K562 (cell line): ENCODE data around the gene PDE6B. TPM values are rescaled to one million over a fixed set of nuclear protein-coding genes. Genes with fewer than 3 reads are reported as not detected.

ENCODE experiments used
- ATAC-seq: fragments of 200-7000 bp; cut with Tn5 transposase; 3 replicates; pipeline ENCODE4 v1.9.1; 2020; ENCODE audit warnings: moderate library complexity
- BruUV-seq: library from RNA; stranded (reverse); fragments of 400-500 nt; replicated peaks from 2 replicates; lab custom pipeline; 2021; lab: Mats Ljungman, UMichigan
- CTCF ChIA-PET: fragments of 300-600 bp; formaldehyde crosslinking; extraction: SDS; loops from one replicate; lab custom pipeline; 2021; ENCODE audit warnings: low intra/inter-chr PET ratio; lab: Yijun Ruan, JAX
- POLR2A ChIA-PET: fragments of 300-600, 350-650 bp; sonication (Branson Sonifier 250); formaldehyde crosslinking; extraction: SDS; loops from one replicate; lab custom pipeline; 2021; ENCODE audit warnings: antibody characterized with exemption, inconsistent platforms; lab: Yijun Ruan, JAX
- DNase-seq, 4 experiments: peaks; one replicate each; pipeline versions ENCODE4 v3.0.0 to v3.0.0-alpha.2; 2011 to 2018; ENCODE audit warnings: low spot score in 3 of 4, mixed read lengths in 3 of 4; ENCODE audit errors: extremely low read depth in 1 of 4
- FAIRE-seq: peaks from 2 replicates; lab custom pipeline; 2011; peaks lifted over from hg19 to GRCh38; lab: Jason Lieb, UNC
- H2AFZ ChIP-seq: 2 replicates; pipeline ENCODE4 v1.6.0; 2011; ENCODE audit warnings: low read depth, low read length, control low read depth, inconsistent platforms
- H3K27ac ChIP-seq: fragments of 200-600 bp; 3 replicates; pipeline ENCODE4 v1.8.0; 2011; ENCODE audit warnings: low read depth, mild to moderate bottlenecking, control low read depth, inconsistent platforms, low read length, moderate library complexity, mixed read lengths; ENCODE audit errors: extremely low read depth
- H3K27me3 ChIP-seq, 2 experiments: fragments of 300-600 bp in 1 of 2; 2 replicates in 1 of 2; 3 replicates in 1 of 2; pipeline versions ENCODE4 v1.6.0 to v1.8.0; 2011; ENCODE audit warnings: inconsistent platforms in 2 of 2, low read length in 2 of 2, mild to moderate bottlenecking in 1 of 2, mixed read lengths in 1 of 2, moderate library complexity in 1 of 2; ENCODE audit not compliant: control insufficient read depth in 2 of 2, insufficient read depth in 2 of 2
- H3K36me3 ChIP-seq: fragments of 300-600 bp; 3 replicates; pipeline ENCODE4 v1.8.0; 2011; ENCODE audit warnings: mild to moderate bottlenecking, low read length, inconsistent platforms; ENCODE audit not compliant: control insufficient read depth, insufficient read depth
- H3K4me1 ChIP-seq, 2 experiments: fragments of 200-600 bp in 1 of 2; replicated peaks in 1 of 2; 2 replicates in 1 of 2; 3 replicates in 1 of 2; pipeline versions ENCODE4 v1.5.1 to v1.8.0; 2011; ENCODE audit warnings: inconsistent platforms in 2 of 2, low read length in 2 of 2, mild to moderate bottlenecking in 1 of 2, mixed read lengths in 1 of 2, moderate library complexity in 1 of 2; ENCODE audit not compliant: control insufficient read depth in 2 of 2, insufficient read depth in 2 of 2
- H3K4me2 ChIP-seq: 2 replicates; pipeline ENCODE4 v1.6.1; 2011; ENCODE audit warnings: low read length, control low read depth, inconsistent platforms, mixed read lengths; ENCODE audit not compliant: insufficient read depth
- H3K4me3 ChIP-seq: fragments of 200-600 bp; sonication (generic), shearing (Covaris generic); 2 replicates; pipeline ENCODE4 v1.5.1; 2016; ENCODE audit warnings: control low read depth, inconsistent platforms
- H3K79me2 ChIP-seq: fragments of 200-600 bp; 3 replicates; pipeline ENCODE4 v1.8.0; 2011; ENCODE audit warnings: low read length, inconsistent platforms; ENCODE audit not compliant: control insufficient read depth, insufficient read depth
- H3K9ac ChIP-seq, 2 experiments: 2 replicates each; pipeline versions ENCODE4 v1.6.0 to v1.6.1; 2011; ENCODE audit warnings: low read depth in 2 of 2, low read length in 2 of 2, control low read depth in 1 of 2, inconsistent platforms in 1 of 2, mild to moderate bottlenecking in 1 of 2, mixed read lengths in 1 of 2; ENCODE audit not compliant: insufficient read depth in 1 of 2
- H3K9me1 ChIP-seq: one replicate; pipeline ENCODE4 v1.6.0; 2011; ENCODE audit warnings: inconsistent platforms, mild to moderate bottlenecking, low read length, moderate library complexity; ENCODE audit not compliant: control insufficient read depth, insufficient read depth
- H3K9me3 ChIP-seq: replicated peaks from 2 replicates; pipeline ENCODE4 v1.5.1; 2011; ENCODE audit warnings: low read depth, low read length, inconsistent platforms; ENCODE audit not compliant: control insufficient read depth, insufficient read depth
- H4K20me1 ChIP-seq: replicated peaks from 2 replicates; pipeline ENCODE4 v1.6.1; 2011; ENCODE audit warnings: low read length, inconsistent platforms, mixed read lengths; ENCODE audit not compliant: control insufficient read depth, insufficient read depth
- ADNP ChIP-seq: fragments of 200-800 bp; sonication (Bioruptor generic); IDR thresholded peaks from 2 replicates; pipeline ENCODE4 v1.6.1; 2016; ENCODE audit warnings: missing genetic modification characterization, missing compliant biosample characterization
- CBFA2T3 ChIP-seq: fragments of 450-650 bp; IDR thresholded peaks from 2 replicates; pipeline ENCODE4 v1.6.1; 2017
- CBX2 ChIP-seq: fragments of 200-600 bp; sonication (generic); IDR thresholded peaks from one replicate; pipeline ENCODE4 v1.6.1; 2012; ENCODE audit warnings: mild to moderate bottlenecking, low read length, inconsistent platforms; ENCODE audit not compliant: insufficient read depth, poor library complexity, severe bottlenecking
- CCAR2 ChIP-seq: fragments of 200-400 bp; formaldehyde crosslinking; IDR thresholded peaks from 2 replicates; pipeline ENCODE4 v1.6.1; 2017; ENCODE audit warnings: mild to moderate bottlenecking, low read depth, low read length
- CEBPB ChIP-seq: fragments of 450-650 bp; IDR thresholded peaks from 2 replicates; pipeline ENCODE4 v1.6.1; 2016; ENCODE audit warnings: missing genetic modification characterization, missing compliant biosample characterization
- HDAC2 ChIP-seq: fragments of 450-650 bp; IDR thresholded peaks from 2 replicates; pipeline ENCODE4 v1.6.1; 2016; ENCODE audit warnings: mild to moderate bottlenecking
- HDGF ChIP-seq: fragments of 450-650 bp; IDR thresholded peaks from 2 replicates; pipeline ENCODE4 v1.6.1; 2016
- NEUROD1 ChIP-seq: fragments of 150-350 bp; IDR thresholded peaks from 2 replicates; pipeline ENCODE4 v1.6.1; 2014; ENCODE audit warnings: borderline replicate concordance, low read length, low read depth; ENCODE audit not compliant: partially characterized antibody
- PPARD ChIP-seq: fragments of 250-450 bp; sonication (Bioruptor Pico); IDR thresholded peaks from 2 replicates; pipeline ENCODE4 v1.8.0; 2022; ENCODE audit warnings: inconsistent platforms, mild to moderate bottlenecking, moderate library complexity
- PTRF ChIP-seq: fragments of 450-650 bp; IDR thresholded peaks from 2 replicates; pipeline ENCODE4 v1.6.1; 2016; ENCODE audit warnings: mild to moderate bottlenecking, missing genetic modification characterization, missing compliant biosample characterization
- SUPT5H ChIP-seq: fragments of 450-650 bp; IDR thresholded peaks from 2 replicates; pipeline ENCODE4 v1.6.1; 2016
- TARDBP ChIP-seq: fragments of 450-650 bp; IDR thresholded peaks from 2 replicates; pipeline ENCODE4 v1.6.1; 2016
- TCF7L2 ChIP-seq: fragments of 150-350 bp; IDR thresholded peaks from 2 replicates; pipeline ENCODE4 v1.6.1; 2016; ENCODE audit warnings: low read depth, mild to moderate bottlenecking, low read length, moderate library complexity
- TEAD1 ChIP-seq, 2 experiments: fragments of 450-650 bp in 1 of 2; sonication (generic) in 1 of 2; formaldehyde crosslinking; IDR thresholded peaks; 2 replicates each; pipeline versions ENCODE4 v1.4.0 to v1.8.0; 2020 to 2022; ENCODE audit warnings: mild to moderate bottlenecking in 2 of 2, missing genetic modification reagents in 1 of 2
- ZEB2 ChIP-seq: fragments of 450-650 bp; IDR thresholded peaks from 2 replicates; pipeline ENCODE4 v1.6.1; 2016
- ZHX1 ChIP-seq: fragments of 150-350 bp; conservative IDR thresholded peaks from 2 replicates; pipeline ENCODE4 v1.6.1; 2014; ENCODE audit warnings: low read length
- ZNF143 ChIP-seq: sonication (generic); formaldehyde crosslinking; IDR thresholded peaks from 2 replicates; pipeline ENCODE4 v1.9.0; 2022; ENCODE audit warnings: mild to moderate bottlenecking, missing genetic modification reagents
- ZNF212 ChIP-seq: fragments of 450-650 bp; formaldehyde crosslinking; IDR thresholded peaks from 2 replicates; pipeline ENCODE4 v1.4.0; 2020; ENCODE audit warnings: mild to moderate bottlenecking
- WGBS: fragments of 100-300 bp; shearing (Covaris generic); methylation state at CpG from one replicate; pipeline ENCODE4 v1.1.6; 2016; ENCODE audit warnings: low coverage, mixed read lengths; ENCODE audit not compliant: insufficient coverage; ENCODE audit errors: missing lambda C conversion rate; 5-methylcytosine and 5-hydroxymethylcytosine counted together
- in situ Hi-C: fragments of 300-500 bp; cut with MboI; formaldehyde crosslinking; loops from 4 replicates; pipeline ENCODE4 v1.15.0; 2018; ENCODE audit warnings: inconsistent platforms, mixed read lengths
- intact Hi-C: fragments of 100-400 bp; cut with micrococcal nuclease; formaldehyde crosslinking; loops from 2 replicates; pipeline ENCODE4 v1.14.2; 2022
- polyA plus RNA-seq, 8 experiments: library from polyadenylated mRNA; depleted of rRNA in 4 of 8; stranded (reverse) in 5 of 8; unstranded in 3 of 8; fragments of >200 nt; fragmentation: Nextera tagmentation in 2 of 8; fragmentation: Illumina TruSeq in 1 of 8; extraction: Ambion mirVana in 2 of 8; extraction: Trizol in 1 of 8; gene quantifications; 2 replicates each; pipeline versions ENCODE4 v1.2.1 to v1.2.3, GENCODE V29; 2011 to 2014; ENCODE audit warnings: inconsistent platforms in 1 of 8, missing spikeins in 1 of 8
- total RNA-seq, 7 experiments: library from RNA; depleted of rRNA in 6 of 7; stranded (reverse); fragments of >200 nt in 6 of 7; fragmentation: Illumina TruSeq in 2 of 7; extraction: Trizol in 2 of 7; gene quantifications; 2 replicates each; pipeline versions ENCODE4 v1.2.1 to v1.2.3, GENCODE V29; 2011 to 2021; ENCODE audit warnings: low replicate concordance in 1 of 7
- TF ChIP-seq, protein P1 (sequence below): fragments of 250-450 bp; sonication (Bioruptor Pico); IDR thresholded peaks from 2 replicates; pipeline ENCODE4 v1.8.0; 2021; ENCODE audit warnings: borderline replicate concordance, mild to moderate bottlenecking, moderate library complexity; ENCODE audit not compliant: poor library complexity, severe bottlenecking

PDE6B gene
- total and polyA plus RNA-seq, 9 of the 15 experiments (the other 6 are each of a cell fraction or from before 2014, with no cell fraction given) = 0.04 TPM; not detected in 8

DNA sequence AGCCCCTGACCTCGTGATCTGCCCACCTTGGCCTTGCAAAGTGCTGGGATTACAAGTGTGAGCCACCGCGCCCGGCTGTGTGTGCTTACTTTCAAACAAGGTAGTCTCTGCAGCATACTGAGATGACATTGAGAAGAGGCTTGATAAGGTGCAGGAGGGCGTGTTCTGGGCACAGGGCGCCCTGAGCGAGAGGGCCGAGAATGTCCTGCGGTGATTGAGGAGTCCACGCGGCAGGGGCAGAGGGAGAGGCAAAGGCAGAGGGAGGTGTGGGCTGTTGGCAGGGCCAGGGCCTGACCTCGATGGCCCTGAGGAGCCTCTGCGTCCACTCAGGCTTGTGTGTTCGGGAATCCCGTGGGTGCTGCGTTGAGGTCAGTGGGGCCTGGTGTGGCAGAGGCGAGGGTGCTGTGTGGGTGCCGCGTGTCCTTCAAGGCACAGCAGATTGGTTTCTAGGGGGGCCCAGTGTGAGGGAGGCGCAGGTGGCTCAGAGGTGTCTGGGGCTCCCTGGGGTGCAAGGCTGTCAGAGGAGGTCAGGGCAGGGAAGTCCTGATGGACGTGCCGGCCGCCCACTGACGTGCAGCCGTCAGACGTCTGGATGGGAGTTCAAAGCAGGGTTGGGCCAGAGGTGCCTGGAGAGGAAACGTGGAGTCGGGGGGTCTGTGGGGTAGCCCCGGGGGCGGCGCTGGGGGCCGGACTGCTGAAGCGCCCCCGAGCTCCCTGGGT is 92.4 kb downstream of the PDE6B start:
- Histone ChIP-seq H3K27ac (no peak overlapping the region), H3K9me1 (no peaks in the 10 kb centered on the region), H3K4me1 (peaks cover 0 to 39% of the 10 kb centered on the region in 2 experiments; a peak in 2 of 5 replicates), H2AFZ (no peak overlapping the region), H3K79me2 (peaks cover 71% of the 10 kb centered on the region), H3K36me3 (peaks cover 20% of the 10 kb centered on the region; the same call in 2 of the 3 replicates), H4K20me1 (no peaks in the 10 kb centered on the region), H3K9me3 (peaks cover 1% of the 10 kb centered on the region; the same call in 1 of the 2 replicates), H3K9ac (peak overlapping the region in 1 of 2 experiments; percentile 71; a peak in 1 of 4 replicates), H3K4me2 (no peak overlapping the region), H3K27me3 (no peaks in the 10 kb centered on the region), H3K4me3 (no peak overlapping the region)
- TF ChIP-seq HDGF = no peak
- no peak for TF ChIP-seq PPARD
- no peak for TF ChIP-seq CBX2
- TF ChIP-seq PTRF (tag) = no peak
- no peak for TF ChIP-seq CBFA2T3
- no peak for TF ChIP-seq ZNF143
- TF ChIP-seq TCF7L2 = no peak
- TF ChIP-seq ADNP (tag) = no peak
- no peak for TF ChIP-seq SUPT5H
- TF ChIP-seq ZEB2 = no peak
- TF ChIP-seq CCAR2 = no peak
- TF ChIP-seq TEAD1 (CRISPR knock-in tag; IDR thresholded peaks at IDR 0.05) = no peak
- no peak for TF ChIP-seq ZHX1
- TF ChIP-seq ZNF212 = no peak
- TF ChIP-seq, protein P1, sequence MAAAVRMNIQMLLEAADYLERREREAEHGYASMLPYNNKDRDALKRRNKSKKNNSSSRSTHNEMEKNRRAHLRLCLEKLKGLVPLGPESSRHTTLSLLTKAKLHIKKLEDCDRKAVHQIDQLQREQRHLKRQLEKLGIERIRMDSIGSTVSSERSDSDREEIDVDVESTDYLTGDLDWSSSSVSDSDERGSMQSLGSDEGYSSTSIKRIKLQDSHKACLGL = no peak
- TF ChIP-seq CEBPB (tag) = no peak
- TF ChIP-seq NEUROD1 = no peak
- TF ChIP-seq TARDBP = no peak
- TF ChIP-seq HDAC2 = no peak
- in situ Hi-C loops (no loop called here), intact Hi-C loops (no loop called here)
- DNase-seq (no peak), ATAC-seq (no peak), FAIRE-seq (no peak)
- ChIA-PET CTCF (no interaction called here), POLR2A (interaction anchor here (1.0 kb wide), 1 partner anchor 13 kb away, joined by 4 read pairs; no protein-coding TSS in a partner anchor)
- WGBS = 92% methylated on average over 20 of the region's 34 CpGs
- no TSS peak for BruUV-seq
